SK-N-SH treated with all-trans-retinoic acid at 6 μM for 48 hours (cell line): ENCODE results near the gene KLC1.

Experiments
- CSDC2 ChIP-seq: fragments of 250-450 bp; sonication (Bioruptor Pico); IDR thresholded peaks from 2 replicates; pipeline ENCODE4 v1.5.0; 2020; ENCODE audit warnings: mild to moderate bottlenecking, moderate library complexity
- PATZ1 ChIP-seq: fragments of 250-450 bp; sonication (Bioruptor Pico); IDR thresholded peaks from 2 replicates; pipeline ENCODE4 v1.8.0; 2020; ENCODE audit warnings: mild to moderate bottlenecking, moderate library complexity, borderline replicate concordance
- TCF4 ChIP-seq: fragments of 250-450 bp; sonication (Bioruptor Pico); IDR thresholded peaks from 2 replicates; pipeline ENCODE4 v1.8.0; 2021; ENCODE audit warnings: mild to moderate bottlenecking, moderate library complexity, borderline replicate concordance
- TOX ChIP-seq: fragments of 250-450 bp; sonication (Bioruptor Pico); IDR thresholded peaks from 2 replicates; pipeline ENCODE4 v1.8.0; 2021; ENCODE audit warnings: mild to moderate bottlenecking, moderate library complexity, borderline replicate concordance
- ZFP3 ChIP-seq: fragments of 250-450 bp; sonication (Bioruptor Pico); IDR thresholded peaks from 2 replicates; pipeline ENCODE4 v1.5.0; 2020; ENCODE audit warnings: mild to moderate bottlenecking, moderate library complexity
- ZFP30 ChIP-seq: fragments of 450-650 bp; formaldehyde crosslinking; IDR thresholded peaks from 2 replicates; pipeline ENCODE4 v1.5.0; 2022; ENCODE audit warnings: mild to moderate bottlenecking, moderate library complexity

DNA sequence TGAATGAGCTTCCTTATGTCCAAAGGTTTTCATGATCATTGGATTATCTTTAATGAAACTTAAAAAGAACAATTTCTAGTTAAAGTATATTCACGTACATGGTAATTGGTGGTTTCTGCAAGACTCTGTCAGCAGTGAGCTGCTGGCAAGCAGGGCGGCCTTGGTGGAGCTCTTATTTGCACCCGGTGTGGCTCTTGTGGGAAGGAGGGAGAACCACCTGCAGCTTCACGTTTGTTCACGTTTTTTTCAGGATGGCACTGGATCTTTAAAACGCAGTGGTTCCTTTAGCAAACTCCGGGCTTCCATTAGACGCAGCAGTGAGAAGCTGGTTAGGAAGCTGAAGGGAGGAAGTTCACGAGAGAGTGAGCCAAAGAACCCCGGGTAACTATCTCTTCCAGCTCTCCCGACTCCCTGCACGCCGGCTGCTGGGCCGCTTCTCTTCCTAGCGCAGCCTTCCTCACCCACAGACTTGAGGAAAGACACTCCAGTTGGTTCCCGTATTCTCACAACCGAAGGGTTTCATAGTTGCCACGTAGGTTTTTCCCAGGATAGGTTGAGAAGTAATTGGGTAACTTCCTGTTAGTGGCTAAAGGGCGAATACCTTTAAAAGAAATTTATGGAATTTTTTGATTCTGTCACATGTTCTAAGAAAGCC is 57.9 kb downstream of the KLC1 start:
- TF ChIP-seq PATZ1 (CRISPR knock-in tag): no peak
- no peak for TF ChIP-seq ZFP30 (CRISPR knock-in tag)
- TF ChIP-seq TCF4: no peak
- no peak for TF ChIP-seq ZFP3 (CRISPR knock-in tag)
- TF ChIP-seq TOX (CRISPR knock-in tag): no peak
- no peak for TF ChIP-seq CSDC2
